IMR-90 (cell line): ENCODE measurements around the gene GFRA4.

Experiments used
- CTCF ChIP-seq: conservative IDR thresholded peaks from 2 replicates; pipeline ENCODE4 v1.5.1; 2012; ENCODE audit warnings: mild to moderate bottlenecking, low read depth, low read length, improper control_type of control experiment
- FOS ChIP-seq: fragments of 150-350 bp; IDR thresholded peaks from 2 replicates; pipeline ENCODE4 v1.6.1; 2016; ENCODE audit warnings: low read depth, low read length
- POLR2A ChIP-seq: IDR thresholded peaks from 2 replicates; pipeline ENCODE4 v1.6.1; 2012; ENCODE audit warnings: mild to moderate bottlenecking, low read depth, low read length
- RAD21 ChIP-seq: IDR thresholded peaks from 2 replicates; pipeline ENCODE4 v1.6.1; 2012; ENCODE audit warnings: low read length, improper control_type of control experiment

GRCh38 chr20:3712279-3712873 lies 49.2 kb upstream of the GFRA4 start, which contains the start of gene SIGLEC1:
- TF ChIP-seq CTCF (no peak), FOS (no peak), POLR2A (no peak), RAD21 (no peak)
